H1 (cell line): ENCODE measurements around the gene CTNNA3. TPM values are rescaled to one million over a fixed set of nuclear protein-coding genes. Genes with fewer than 3 reads are reported as not detected.

Experiments
- CTCF ChIA-PET: fragments of 300-600 bp; sonication (Branson Sonifier 250); formaldehyde crosslinking; loops from one replicate; lab custom pipeline; 2021; ENCODE audit not compliant: partially characterized antibody; lab: Charles Lee
- POLR2A ChIA-PET: fragments of 300-600 bp; sonication (Branson Sonifier 250); formaldehyde crosslinking; loops from one replicate; lab custom pipeline; 2021; ENCODE audit warnings: inconsistent platforms; ENCODE audit not compliant: partially characterized antibody; lab: Charles Lee
- DNase-seq, 2 experiments: peaks; one replicate each; pipeline versions ENCODE4 v3.0.0 to v3.0.0-alpha.2; 2010 to 2022; ENCODE audit warnings: low spot score in 2 of 2, low read depth in 1 of 2, mixed read lengths in 1 of 2
- FAIRE-seq: peaks from 2 replicates; lab custom pipeline; 2011; peaks lifted over from hg19 to GRCh38; lab: Jason Lieb, UNC
- H2AFZ ChIP-seq: 2 replicates; pipeline ENCODE4 v1.8.1; 2012; ENCODE audit warnings: low read length, inconsistent platforms
- H2AK5ac ChIP-seq: 2 replicates; pipeline ENCODE4 v1.6.1; 2013; ENCODE audit warnings: low read depth, low read length
- H2BK120ac ChIP-seq: replicated peaks from 2 replicates; pipeline ENCODE3; 2013; ENCODE audit warnings: low read depth, low read length, inconsistent platforms
- H2BK12ac ChIP-seq: 2 replicates; pipeline ENCODE4 v1.6.1; 2013; ENCODE audit warnings: low read depth, low read length
- H2BK15ac ChIP-seq: 2 replicates; pipeline ENCODE4 v1.6.1; 2013; ENCODE audit warnings: low read length
- H2BK20ac ChIP-seq: 2 replicates; pipeline ENCODE4 v1.6.1; 2013; ENCODE audit warnings: low read length
- H2BK5ac ChIP-seq: 2 replicates; pipeline ENCODE4 v1.6.1; 2013; ENCODE audit warnings: low read depth, low read length
- H3K14ac ChIP-seq: 2 replicates; pipeline ENCODE4 v1.6.1; 2013; ENCODE audit warnings: inconsistent platforms; ENCODE audit not compliant: insufficient read length
- H3K18ac ChIP-seq: 2 replicates; pipeline ENCODE4 v1.6.1; 2013; ENCODE audit warnings: low read length; ENCODE audit errors: extremely low read depth
- H3K23ac ChIP-seq: 2 replicates; pipeline ENCODE4 v1.6.1; 2013; ENCODE audit warnings: inconsistent platforms; ENCODE audit not compliant: insufficient read length
- H3K23me2 ChIP-seq: 2 replicates; pipeline ENCODE4 v1.6.1; 2013; ENCODE audit warnings: low read depth, low read length
- H3K27ac ChIP-seq: 2 replicates; pipeline ENCODE4 v1.6.1; 2011; ENCODE audit warnings: low read depth, low read length, inconsistent platforms
- H3K27me3 ChIP-seq, 4 experiments: replicated peaks in 1 of 4; 1 replicate in 1 of 4; 2 replicates in 3 of 4; pipeline versions ENCODE4 v1.6.1 to v1.8.1; 2011 to 2013; ENCODE audit warnings: low read length in 3 of 4, mild to moderate bottlenecking in 3 of 4, inconsistent platforms in 2 of 4, mixed read lengths in 2 of 4, moderate library complexity in 1 of 4; ENCODE audit not compliant: control insufficient read depth in 3 of 4, insufficient read depth in 3 of 4; ENCODE audit errors: extremely low read depth in 1 of 4
- H3K36me3 ChIP-seq, 4 experiments: 2 replicates each; pipeline versions ENCODE4 v1.6.1 to v1.8.1; 2011 to 2013; ENCODE audit warnings: mild to moderate bottlenecking in 4 of 4, low read length in 3 of 4, moderate library complexity in 2 of 4, control low read depth in 1 of 4, inconsistent platforms in 1 of 4; ENCODE audit not compliant: insufficient read depth in 4 of 4, control insufficient read depth in 2 of 4
- H3K4ac ChIP-seq: replicated peaks from 2 replicates; pipeline ENCODE3; 2013; ENCODE audit warnings: low read length, low read depth, mixed read lengths, inconsistent platforms; ENCODE audit not compliant: insufficient read length
- H3K4me1 ChIP-seq, 4 experiments: replicated peaks in 1 of 4; 1 replicate in 1 of 4; 2 replicates in 3 of 4; pipeline versions ENCODE4 v1.6.1 to v1.8.1; 2011 to 2013; ENCODE audit warnings: low read length in 3 of 4, inconsistent platforms in 2 of 4, mixed read lengths in 1 of 4; ENCODE audit not compliant: insufficient read depth in 4 of 4, control insufficient read depth in 3 of 4
- H3K4me2 ChIP-seq, 2 experiments: 2 replicates each; pipeline versions ENCODE4 v1.6.1 to v1.8.1; 2011 to 2013; ENCODE audit warnings: low read depth in 2 of 2, low read length in 2 of 2, control low read depth in 1 of 2, inconsistent platforms in 1 of 2, mild to moderate bottlenecking in 1 of 2; ENCODE audit not compliant: insufficient read depth in 1 of 2
- H3K4me3 ChIP-seq, 4 experiments: fragments of 200-600, 300-600 bp in 1 of 4; sonication (generic), shearing (Covaris generic), sonication (Bioruptor Twin) in 1 of 4; 2 replicates each; pipeline versions ENCODE4 v1.5.1 to v1.8.1; 2011 to 2016; ENCODE audit warnings: low read length in 4 of 4, low read depth in 3 of 4, control low read depth in 2 of 4, inconsistent platforms in 2 of 4, mild to moderate bottlenecking in 2 of 4, mixed read lengths in 1 of 4, moderate library complexity in 1 of 4; ENCODE audit not compliant: insufficient read depth in 2 of 4; ENCODE audit errors: extremely low read depth in 1 of 4
- H3K56ac ChIP-seq: replicated peaks from 2 replicates; pipeline ENCODE3; 2013; ENCODE audit warnings: low read depth, mild to moderate bottlenecking, mixed read lengths, low read length, inconsistent platforms; ENCODE audit not compliant: insufficient read length
- H3K79me1 ChIP-seq: 2 replicates; pipeline ENCODE4 v1.6.1; 2013; ENCODE audit warnings: low read depth, low read length, control low read depth
- H3K79me2 ChIP-seq, 2 experiments: 2 replicates each; pipeline versions ENCODE4 v1.6.1 to v1.8.1; 2012 to 2013; ENCODE audit warnings: low read length in 2 of 2, mild to moderate bottlenecking in 2 of 2, inconsistent platforms in 1 of 2; ENCODE audit not compliant: insufficient read depth in 2 of 2, control insufficient read depth in 1 of 2
- H3K9ac ChIP-seq, 4 experiments: replicated peaks in 1 of 4; 1 replicate in 1 of 4; 2 replicates in 3 of 4; pipeline versions ENCODE4 v1.6.1 to v1.8.1; 2011 to 2013; ENCODE audit warnings: low read depth in 3 of 4, low read length in 3 of 4, control low read depth in 2 of 4, mild to moderate bottlenecking in 2 of 4, moderate library complexity in 2 of 4, inconsistent platforms in 1 of 4; ENCODE audit errors: extremely low read depth in 1 of 4
- H3K9me3 ChIP-seq, 2 experiments: 2 replicates each; pipeline versions ENCODE4 v1.6.1 to v1.8.1; 2012 to 2013; ENCODE audit warnings: mild to moderate bottlenecking in 2 of 2, moderate library complexity in 2 of 2, control low read depth in 1 of 2, inconsistent platforms in 1 of 2, low read depth in 1 of 2, low read length in 1 of 2, mixed read lengths in 1 of 2; ENCODE audit not compliant: insufficient read depth in 2 of 2
- H4K20me1 ChIP-seq, 2 experiments: replicated peaks in 1 of 2; 2 replicates each; pipeline versions ENCODE3 to v1.8.1; 2011 to 2013; ENCODE audit warnings: inconsistent platforms in 2 of 2, low read length in 2 of 2, mild to moderate bottlenecking in 1 of 2; ENCODE audit not compliant: insufficient read depth in 2 of 2, control insufficient read depth in 1 of 2
- H4K5ac ChIP-seq: 2 replicates; pipeline ENCODE4 v1.6.1; 2013; ENCODE audit warnings: low read length, low read depth, mixed read lengths, inconsistent platforms; ENCODE audit not compliant: insufficient read length
- H4K8ac ChIP-seq: 2 replicates; pipeline ENCODE4 v1.8.0; 2013; ENCODE audit warnings: mild to moderate bottlenecking, moderate library complexity, low read length, inconsistent platforms; ENCODE audit not compliant: insufficient read depth; ENCODE audit errors: extremely low read depth
- H4K91ac ChIP-seq: replicated peaks from 2 replicates; pipeline ENCODE3; 2013; ENCODE audit warnings: low read length, mixed read lengths, inconsistent platforms; ENCODE audit not compliant: insufficient read length
- JUND ChIP-seq: IDR thresholded peaks from 2 replicates; pipeline ENCODE4 v1.6.1; 2011; ENCODE audit warnings: mild to moderate bottlenecking, improper control_type of control experiment, low read length
- KDM5A ChIP-seq: fragments of 200-600 bp; IDR thresholded peaks from 2 replicates; pipeline ENCODE4 v1.7.1; 2012; ENCODE audit warnings: mild to moderate bottlenecking, low read length, inconsistent platforms, mixed read lengths
- RAD21 ChIP-seq, 2 experiments: IDR thresholded peaks in 1 of 2; conservative IDR thresholded peaks in 1 of 2; 2 replicates each; pipeline ENCODE4 v1.6.1; 2011; ENCODE audit warnings: low read depth in 2 of 2, low read length in 2 of 2, improper control_type of control experiment in 1 of 2, inconsistent platforms in 1 of 2, mild to moderate bottlenecking in 1 of 2, moderate library complexity in 1 of 2
- RFX5 ChIP-seq: IDR thresholded peaks from 2 replicates; pipeline ENCODE4 v1.6.1; 2011; ENCODE audit warnings: low read depth, low read length, improper control_type of control experiment, borderline replicate concordance
- SAP30 ChIP-seq: fragments of 300-600 bp; sonication (generic); IDR thresholded peaks from 2 replicates; pipeline ENCODE4 v1.7.1; 2012; ENCODE audit warnings: low read length, moderate library complexity, mild to moderate bottlenecking, inconsistent platforms; ENCODE audit not compliant: insufficient read depth, insufficient replicate concordance
- SIRT6 ChIP-seq: IDR thresholded peaks from one replicate; pipeline ENCODE4 v1.7.1; 2012; ENCODE audit warnings: low read length, inconsistent platforms
- SP1 ChIP-seq: IDR thresholded peaks from 2 replicates; pipeline ENCODE4 v1.6.1; 2011; ENCODE audit warnings: low read depth, low read length
- SP2 ChIP-seq: IDR thresholded peaks from 2 replicates; pipeline ENCODE4 v1.6.1; 2012; ENCODE audit warnings: mild to moderate bottlenecking, low read length, inconsistent platforms
- SRF ChIP-seq: IDR thresholded peaks from 2 replicates; pipeline ENCODE4 v1.6.1; 2011; ENCODE audit warnings: mild to moderate bottlenecking, low read depth, low read length, moderate library complexity
- TCF12 ChIP-seq: IDR thresholded peaks from 2 replicates; pipeline ENCODE4 v1.6.1; 2011; ENCODE audit warnings: low read depth, mild to moderate bottlenecking, low read length
- TEAD4 ChIP-seq: IDR thresholded peaks from 2 replicates; pipeline ENCODE4 v1.6.1; 2012; ENCODE audit warnings: low read depth, low read length, inconsistent platforms, mixed read lengths
- polyA plus RNA-seq, 7 experiments: library from polyadenylated mRNA; depleted of rRNA in 3 of 7; stranded (reverse) in 5 of 7; unstranded in 2 of 7; fragments of >200 nt in 5 of 7; fragments of 200-250 nt in 2 of 7; gene quantifications; 1 replicate in 5 of 7; 2 replicates in 1 of 7; 4 replicates in 1 of 7; pipeline versions ENCODE4 v1.2.1 to v1.2.3, GENCODE V29; 2011 to 2013; ENCODE audit warnings: missing spikeins in 2 of 7, mixed read lengths in 2 of 7
- total RNA-seq: library from RNA; stranded (reverse); fragmentation: NEBNext Ultra II Directional; extraction: Animal tissue kit (Norgen Biotek cat#: 25700); gene quantifications from 2 replicates; pipeline ENCODE4 v1.2.1, GENCODE V29; 2021

The CTNNA3 gene
- total and polyA plus RNA-seq, 2 of the 8 experiments (the other 6 are each of a cell fraction or from before 2014, with no cell fraction given): 1.3 to 1.5 TPM

GRCh38 chr10:67385089-67385488 lies 310.9 kb downstream of the CTNNA3 start:
- no peak overlapping the region for H2AK5ac ChIP-seq
- H3K23me2 ChIP-seq: no peaks in the 10 kb centered on the region
- H3K18ac ChIP-seq: no peak overlapping the region
- H3K56ac ChIP-seq: no peak overlapping the region
- H2BK15ac ChIP-seq: no peak overlapping the region
- no peak overlapping the region for H3K4me2 ChIP-seq
- H3K79me1 ChIP-seq: no peaks in the 10 kb centered on the region
- no peak overlapping the region for H4K5ac ChIP-seq
- ChIA-PET POLR2A (interaction anchor here (0.7 kb wide), 1 partner anchor 1164 kb away, joined by 3 read pairs; no protein-coding TSS in a partner anchor), CTCF (interaction anchor here (0.7 kb wide), 1 partner anchor 9 kb away, joined by 3 read pairs; no protein-coding TSS in a partner anchor)
- H3K9me3 ChIP-seq: no peaks in the 10 kb centered on the region
- no peak overlapping the region for H2BK20ac ChIP-seq
- FAIRE-seq (no peak), DNase-seq (no peak)
- TF ChIP-seq SRF (no peak), RAD21 (IDR thresholded peaks at IDR 0.05 in 1 of 2, conservative IDR thresholded peaks at IDR 0.05 in 1 of 2; ENCODE audit: low read depth in 2 of 2, low read length in 2 of 2) (no peak), JUND (no peak), SP1 (no peak), SIRT6 (no peak), SAP30 (no peak), RFX5 (no peak), TCF12 (no peak), SP2 (no peak), KDM5A (no peak), TEAD4 (no peak)
- no peak overlapping the region for H4K8ac ChIP-seq
- no peaks in the 10 kb centered on the region for H3K36me3 ChIP-seq
- H3K4me1 ChIP-seq: peaks cover 0 to 7% (median under 1%) of the 10 kb centered on the region in 4 experiments; a peak in 3 of 7 replicates
- no peak overlapping the region for H2BK12ac ChIP-seq
- H4K20me1 ChIP-seq: no peaks in the 10 kb centered on the region
- no peak overlapping the region for H2BK5ac ChIP-seq
- no peak overlapping the region for H3K14ac ChIP-seq
- no peak overlapping the region for H3K4me3 ChIP-seq
- H3K4ac ChIP-seq: no peak overlapping the region
- H2AFZ ChIP-seq: no peak overlapping the region
- H3K79me2 ChIP-seq: no peaks in the 10 kb centered on the region
- H3K27me3 ChIP-seq: no peaks in the 10 kb centered on the region
- H3K27ac ChIP-seq: no peak overlapping the region
- H4K91ac ChIP-seq: no peak overlapping the region
- no peak overlapping the region for H2BK120ac ChIP-seq
- no peak overlapping the region for H3K23ac ChIP-seq
- no peak overlapping the region for H3K9ac ChIP-seq
